OCI-LY7 (cell line): ENCODE results near the gene GJB4. TPM values are rescaled to one million over a fixed set of nuclear protein-coding genes. Genes with fewer than 3 reads are reported as not detected.

Experiments used
- BruUV-seq: library from RNA; stranded (reverse); fragments of 400-500 nt; replicated peaks from 2 replicates; lab custom pipeline; 2021; lab: Mats Ljungman, UMichigan
- CTCF ChIA-PET: fragments of 300-600 bp; sonication (Branson Sonifier 250); formaldehyde crosslinking; loops from one replicate; lab custom pipeline; 2022; ENCODE audit warnings: antibody characterized with exemption; ENCODE audit not compliant: unreplicated experiment; lab: Charles Lee
- POLR2A ChIA-PET: fragments of 300-600 bp; sonication (Branson Sonifier 250); formaldehyde crosslinking; loops from one replicate; lab custom pipeline; 2022; ENCODE audit warnings: antibody characterized with exemption; lab: Charles Lee
- DNase-seq: peaks from one replicate; pipeline ENCODE4 v3.0.0-alpha.2; 2015; ENCODE audit warnings: low spot score
- H2AFZ ChIP-seq: fragments of 200-600 bp; sonication (generic), shearing (Covaris generic); 2 replicates; pipeline ENCODE4 v1.6.1; 2014; ENCODE audit warnings: mild to moderate bottlenecking, antibody characterized with exemption, low read length, moderate library complexity
- H3K27ac ChIP-seq: fragments of 200-600 bp; sonication (generic); 2 replicates; pipeline ENCODE4 v1.5.1; 2014; ENCODE audit warnings: mixed run types, low read depth, mild to moderate bottlenecking, moderate library complexity, low read length, inconsistent platforms; ENCODE audit not compliant: poor library complexity, severe bottlenecking
- H3K36me3 ChIP-seq: fragments of 200-600 bp; sonication (generic); 2 replicates; pipeline ENCODE4 v1.6.1; 2014; ENCODE audit warnings: mild to moderate bottlenecking, antibody characterized with exemption, low read length, moderate library complexity, mixed read lengths; ENCODE audit not compliant: insufficient read depth
- H3K4me1 ChIP-seq: fragments of 200-600 bp; sonication (generic); 2 replicates; pipeline ENCODE4 v1.5.1; 2014; ENCODE audit warnings: mild to moderate bottlenecking, low read length; ENCODE audit not compliant: insufficient read depth, poor library complexity, severe bottlenecking
- H3K4me2 ChIP-seq: fragments of 200-600 bp; sonication (generic); 2 replicates; pipeline ENCODE4 v1.6.1; 2014; ENCODE audit warnings: mild to moderate bottlenecking, low read length
- H3K4me3 ChIP-seq: fragments of 200-600 bp; sonication (generic); 2 replicates; pipeline ENCODE4 v1.5.1; 2014; ENCODE audit warnings: mild to moderate bottlenecking, low read depth, low read length; ENCODE audit not compliant: poor library complexity, severe bottlenecking
- H3K79me2 ChIP-seq: fragments of 200-600 bp; sonication (generic); 2 replicates; pipeline ENCODE4 v1.6.1; 2016; ENCODE audit warnings: low read depth, mild to moderate bottlenecking, low read length, moderate library complexity, mixed read lengths; ENCODE audit not compliant: insufficient read depth
- H3K9me2 ChIP-seq: fragments of 200-600 bp; sonication (generic); 2 replicates; pipeline ENCODE4 v1.6.1; 2016; ENCODE audit warnings: mild to moderate bottlenecking, low read length, mixed read lengths; ENCODE audit not compliant: insufficient read depth
- H3K9me3 ChIP-seq: fragments of 200-600 bp; sonication (generic); 2 replicates; pipeline ENCODE4 v1.6.1; 2014; ENCODE audit warnings: mild to moderate bottlenecking, mixed run types, low read length, mixed read lengths
- H4K20me1 ChIP-seq: fragments of 200-600 bp; sonication (generic); 2 replicates; pipeline ENCODE4 v1.6.1; 2014; ENCODE audit warnings: mild to moderate bottlenecking, antibody characterized with exemption, low read length, moderate library complexity, mixed read lengths; ENCODE audit not compliant: insufficient read depth
- EZH2phosphoT487 ChIP-seq: fragments of 200-600 bp; sonication (generic); IDR thresholded peaks from 2 replicates; pipeline ENCODE4 v1.6.1; 2018; ENCODE audit warnings: low read depth, borderline replicate concordance, mild to moderate bottlenecking, mixed run types, antibody characterized with exemption, low read length, moderate library complexity, mixed read lengths
- intact Hi-C: fragments of 100-400 bp; cut with micrococcal nuclease; formaldehyde crosslinking; loops from one replicate; pipeline ENCODE4 v1.10.0; 2022; ENCODE audit not compliant: unreplicated experiment
- total RNA-seq, 2 experiments: library from RNA; depleted of rRNA in 1 of 2; stranded (reverse); fragments of >200 nt in 1 of 2; shearing (Covaris generic) in 1 of 2; gene quantifications; 2 replicates each; pipeline ENCODE4 v1.2.3, GENCODE V29; 2014 to 2022
- TF ChIP-seq, protein P1 (sequence below): fragments of 200-600 bp; sonication (generic); conservative IDR thresholded peaks from 2 replicates; pipeline ENCODE4 v1.5.1; 2014; ENCODE audit warnings: mild to moderate bottlenecking, antibody characterized with exemption, low read length, moderate library complexity, mixed read lengths

The GJB4 gene
- total RNA-seq, 2 experiments from 2014 or later, result not detected

DNA sequence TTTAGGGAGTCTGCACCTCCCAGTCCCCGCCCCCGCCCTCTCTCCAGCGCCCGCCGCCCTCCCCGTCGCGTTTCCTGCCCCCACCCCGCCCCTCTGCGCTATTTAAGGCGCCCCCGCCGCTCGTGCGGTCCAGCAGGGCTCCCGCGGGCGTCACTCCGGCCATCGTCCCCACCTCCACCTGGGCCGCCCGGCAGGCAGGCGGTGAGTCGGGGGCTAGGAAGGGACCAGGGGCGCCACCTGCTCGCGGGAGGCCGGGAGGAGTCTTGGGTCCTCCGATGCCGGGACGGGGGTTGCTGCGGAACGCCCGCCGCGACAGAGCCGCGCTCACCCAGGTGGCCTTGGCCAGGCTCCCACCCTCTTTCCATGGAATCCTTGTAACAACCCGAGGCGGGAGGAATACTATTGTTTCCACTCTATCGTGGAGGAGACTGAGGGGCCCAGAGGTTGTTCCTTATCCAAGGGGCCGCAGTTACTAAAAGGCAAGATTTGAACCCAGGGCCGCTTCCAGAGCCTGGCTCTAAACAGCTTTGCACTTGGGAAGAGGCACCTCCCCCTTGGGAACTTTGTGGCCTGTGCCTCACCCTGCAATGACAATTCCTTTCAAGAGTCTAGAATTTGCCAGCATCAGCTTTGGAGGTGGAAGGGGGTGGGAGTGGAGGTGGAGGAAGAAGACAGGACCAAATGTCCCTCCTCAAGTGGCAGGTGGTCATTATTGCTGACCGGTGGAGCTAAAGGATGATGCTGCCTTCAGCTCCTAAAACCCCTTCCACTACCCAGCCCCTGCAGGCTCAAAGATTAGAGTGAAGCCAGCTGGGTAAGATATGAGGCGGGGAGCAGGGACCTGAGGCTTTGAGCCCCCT is 33.6 kb downstream of the GJB4 start, which contains the start of gene GJA4:
TSS of gene GJA4 (plus strand) at position 132 of the 860 bp plus-strand sequence. CDS start 1,215 bp downstream, outside the sequence.
- intact Hi-C loops, result no loop called here
- CTCF ChIA-PET, result no interaction called here
- no peaks in the 10 kb centered on the region for H3K36me3 ChIP-seq
- DNase-seq, result no peak
- no peak within 1 kb of the TSS for H3K27ac ChIP-seq
- H3K4me2 ChIP-seq, result no peak within 1 kb of the TSS
- BruUV-seq, result no TSS peak
- H3K79me2 ChIP-seq, result no peaks in the 10 kb centered on the region
- TF ChIP-seq, protein P1, sequence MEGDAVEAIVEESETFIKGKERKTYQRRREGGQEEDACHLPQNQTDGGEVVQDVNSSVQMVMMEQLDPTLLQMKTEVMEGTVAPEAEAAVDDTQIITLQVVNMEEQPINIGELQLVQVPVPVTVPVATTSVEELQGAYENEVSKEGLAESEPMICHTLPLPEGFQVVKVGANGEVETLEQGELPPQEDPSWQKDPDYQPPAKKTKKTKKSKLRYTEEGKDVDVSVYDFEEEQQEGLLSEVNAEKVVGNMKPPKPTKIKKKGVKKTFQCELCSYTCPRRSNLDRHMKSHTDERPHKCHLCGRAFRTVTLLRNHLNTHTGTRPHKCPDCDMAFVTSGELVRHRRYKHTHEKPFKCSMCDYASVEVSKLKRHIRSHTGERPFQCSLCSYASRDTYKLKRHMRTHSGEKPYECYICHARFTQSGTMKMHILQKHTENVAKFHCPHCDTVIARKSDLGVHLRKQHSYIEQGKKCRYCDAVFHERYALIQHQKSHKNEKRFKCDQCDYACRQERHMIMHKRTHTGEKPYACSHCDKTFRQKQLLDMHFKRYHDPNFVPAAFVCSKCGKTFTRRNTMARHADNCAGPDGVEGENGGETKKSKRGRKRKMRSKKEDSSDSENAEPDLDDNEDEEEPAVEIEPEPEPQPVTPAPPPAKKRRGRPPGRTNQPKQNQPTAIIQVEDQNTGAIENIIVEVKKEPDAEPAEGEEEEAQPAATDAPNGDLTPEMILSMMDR, result no peak
- no peak for TF ChIP-seq EZH2phosphoT487
- H3K4me3 ChIP-seq, result no peak within 1 kb of the TSS
- no peaks in the 10 kb centered on the region for H3K4me1 ChIP-seq
- H4K20me1 ChIP-seq, result no peaks in the 10 kb centered on the region
- H2AFZ ChIP-seq, result no peak within 1 kb of the TSS
- POLR2A ChIA-PET, result interaction anchor here (0.6 kb wide), 1 partner anchor 274 kb away, joined by 3 read pairs; no protein-coding TSS in a partner anchor
- no peaks in the 10 kb centered on the region for H3K9me2 ChIP-seq
- no peaks in the 10 kb centered on the region for H3K9me3 ChIP-seq

DNA sequence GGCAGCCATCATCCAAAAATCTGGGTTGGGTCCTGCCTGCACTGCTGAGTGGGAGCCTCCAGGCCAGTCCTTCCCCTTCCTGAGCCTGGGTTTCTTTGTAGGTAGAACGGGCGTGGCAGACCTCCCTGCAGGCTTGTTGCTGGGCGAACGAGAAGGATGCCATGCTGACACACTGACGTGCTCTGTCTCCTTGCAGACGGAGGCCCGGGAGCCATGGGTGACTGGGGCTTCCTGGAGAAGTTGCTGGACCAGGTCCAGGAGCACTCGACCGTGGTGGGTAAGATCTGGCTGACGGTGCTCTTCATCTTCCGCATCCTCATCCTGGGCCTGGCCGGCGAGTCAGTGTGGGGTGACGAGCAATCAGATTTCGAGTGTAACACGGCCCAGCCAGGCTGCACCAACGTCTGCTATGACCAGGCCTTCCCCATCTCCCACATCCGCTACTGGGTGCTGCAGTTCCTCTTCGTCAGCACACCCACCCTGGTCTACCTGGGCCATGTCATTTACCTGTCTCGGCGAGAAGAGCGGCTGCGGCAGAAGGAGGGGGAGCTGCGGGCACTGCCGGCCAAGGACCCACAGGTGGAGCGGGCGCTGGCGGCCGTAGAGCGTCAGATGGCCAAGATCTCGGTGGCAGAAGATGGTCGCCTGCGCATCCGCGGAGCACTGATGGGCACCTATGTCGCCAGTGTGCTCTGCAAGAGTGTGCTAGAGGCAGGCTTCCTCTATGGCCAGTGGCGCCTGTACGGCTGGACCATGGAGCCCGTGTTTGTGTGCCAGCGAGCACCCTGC is 34.7 kb downstream of the GJB4 start:
- Histone ChIP-seq H3K4me1 (no peaks in the 10 kb centered on the region), H3K36me3 (no peaks in the 10 kb centered on the region), H3K79me2 (no peaks in the 10 kb centered on the region), H2AFZ (no peak overlapping the region), H3K27ac (no peak overlapping the region), H3K4me3 (no peak overlapping the region), H3K9me3 (no peaks in the 10 kb centered on the region), H3K9me2 (no peaks in the 10 kb centered on the region), H3K4me2 (no peak overlapping the region), H4K20me1 (no peaks in the 10 kb centered on the region)
- ChIA-PET POLR2A (no interaction called here), CTCF (no interaction called here)
- BruUV-seq, result no TSS peak
- DNase-seq, result no peak
- intact Hi-C loops, result no loop called here
- TF ChIP-seq EZH2phosphoT487, result no peak
- TF ChIP-seq, protein P1, result no peak
